Measurements from ENCODE around the gene KRTAP7-1. TPM values are rescaled to one million over a fixed set of nuclear protein-coding genes. Genes with fewer than 3 reads are reported as not detected.
A peak's percentile ranks its signal among the peaks of the same experiment; 100 is the strongest.

KRTAP7-1 gene
- total RNA-seq (not detected in 2 replicates), polyA plus RNA-seq (not detected in 2 replicates)

GRCh38 chr21:30829659-30830058 is at the start of gene KRTAP7-1:
TSS of gene KRTAP7-1 (minus strand) at chr21:30829759. CDS start at chr21:30829698, 61 bp downstream.
- Histone ChIP-seq H3K4me3 (no peak within 1 kb of the TSS), H3K4me1 (ENCODE audit: low read depth) (no peaks in the 10 kb centered on the region), H3K9me3 (ENCODE audit: low read depth) (no peaks in the 10 kb centered on the region), H3K36me3 (no peaks in the 10 kb centered on the region), H3K27ac (no peak within 1 kb of the TSS), H3K27me3 (no peaks in the 10 kb centered on the region)
- DNase-seq (ENCODE audit: low read depth in 1 of 2, low spot score in 1 of 2) = no peak
- no peak for TF ChIP-seq CTCF (IDR thresholded peaks at IDR 0.05; ENCODE audit: low read depth, low read length)

- no peaks in the 10 kb centered on the region for H3K27me3 ChIP-seq
- H3K36me3 ChIP-seq = no peaks in the 10 kb centered on the region
- H3K4me1 ChIP-seq (ENCODE audit: low read depth) = no peaks in the 10 kb centered on the region
- no peak overlapping the region for H3K4me3 ChIP-seq
- TF ChIP-seq CTCF (IDR thresholded peaks at IDR 0.05; ENCODE audit: low read depth, low read length) = no peak
- DNase-seq (ENCODE audit: low read depth in 1 of 2, low spot score in 1 of 2) = no peak
- H3K9me3 ChIP-seq (ENCODE audit: low read depth) = no peaks in the 10 kb centered on the region
- no peak overlapping the region for H3K27ac ChIP-seq
These were observed 45.0 kb upstream of the KRTAP7-1 start for GRCh38 chr21:30874526-30874925.

GRCh38 chr21:30847627-30848500 is 18.3 kb upstream of the KRTAP7-1 start:
- Histone ChIP-seq H3K4me1 (ENCODE audit: low read depth) (no peaks in the 10 kb centered on the region), H3K9me3 (ENCODE audit: low read depth) (peaks cover 3% of the 10 kb centered on the region), H3K27ac (no peak overlapping the region), H3K4me3 (no peak overlapping the region), H3K36me3 (no peaks in the 10 kb centered on the region), H3K27me3 (no peaks in the 10 kb centered on the region)
- DNase-seq (ENCODE audit: low read depth in 1 of 2, low spot score in 1 of 2) = no peak
- no peak for TF ChIP-seq CTCF (IDR thresholded peaks at IDR 0.05; ENCODE audit: low read depth, low read length)

GRCh38 chr21:30842990-30843389 is 13.4 kb upstream of the KRTAP7-1 start:
- Histone ChIP-seq H3K27me3 (no peaks in the 10 kb centered on the region), H3K27ac (no peak overlapping the region), H3K36me3 (no peaks in the 10 kb centered on the region), H3K4me3 (no peak overlapping the region), H3K4me1 (ENCODE audit: low read depth) (no peaks in the 10 kb centered on the region), H3K9me3 (ENCODE audit: low read depth) (no peaks in the 10 kb centered on the region)
- no peak for TF ChIP-seq CTCF (IDR thresholded peaks at IDR 0.05; ENCODE audit: low read depth, low read length)
- no peak for DNase-seq (ENCODE audit: low read depth in 1 of 2, low spot score in 1 of 2)

- DNase-seq (ENCODE audit: low read depth in 1 of 2, low spot score in 1 of 2) = peak; percentile 1 to 62
- Histone ChIP-seq H3K27ac (no peak overlapping the region), H3K27me3 (no peaks in the 10 kb centered on the region), H3K4me3 (no peak overlapping the region), H3K36me3 (no peaks in the 10 kb centered on the region), H3K4me1 (ENCODE audit: low read depth) (no peaks in the 10 kb centered on the region), H3K9me3 (ENCODE audit: low read depth) (no peaks in the 10 kb centered on the region)
- TF ChIP-seq CTCF (IDR thresholded peaks at IDR 0.05; ENCODE audit: low read depth, low read length) = no peak
These were observed 9.7 kb upstream of the KRTAP7-1 start for GRCh38 chr21:30839304-30839703.

Data from cardiac muscle cell (in vitro differentiated cells and primary cell).